B cell (primary cell): Measurements from ENCODE around the gene MORC4. TPM values are rescaled to one million over a fixed set of nuclear protein-coding genes. Genes with fewer than 3 reads are reported as not detected.
"Not testable (repeated sequence)": the region's sequence is repeated elsewhere in the genome, so short reads cannot be mapped to it uniquely, and the experiment has no call there.

ENCODE experiments used
- ATAC-seq: fragments of 200-7000 bp; cut with Tn5 transposase; one replicate; pipeline ENCODE4 v1.10.0; 2021; ENCODE audit warnings: low read depth, mild to moderate bottlenecking, moderate number of reproducible peaks, moderate library complexity
- CTCF ChIA-PET: fragments of 350-600 bp; sonication (Branson Sonifier 250); formaldehyde crosslinking; loops from one replicate; lab custom pipeline; 2021; ENCODE audit warnings: antibody characterized with exemption, inconsistent platforms; lab: Charles Lee
- POLR2A ChIA-PET: fragments of 350-600 bp; sonication (Branson Sonifier 250); formaldehyde crosslinking; loops from one replicate; lab custom pipeline; 2021; ENCODE audit warnings: antibody characterized with exemption; lab: Charles Lee
- DNase-seq: peaks from one replicate; pipeline ENCODE4 v3.0.0; 2013
- H2AFZ ChIP-seq: 2 replicates; pipeline ENCODE4 v1.6.1; 2012; ENCODE audit warnings: mild to moderate bottlenecking, low read depth, low read length; ENCODE audit not compliant: insufficient read depth, poor library complexity, severe bottlenecking
- H3K27ac ChIP-seq, 2 donors: 1 replicate in 1 of 2; 2 replicates in 1 of 2; pipeline ENCODE4 v1.5.1; 2012 to 2013; ENCODE audit warnings: low read length in 2 of 2, mild to moderate bottlenecking in 2 of 2, moderate library complexity in 1 of 2
- H3K27me3 ChIP-seq, 4 experiments: fragments of 200-600 bp in 1 of 4; sonication (generic) in 1 of 4; replicated peaks in 1 of 4; 1 replicate in 2 of 4; 2 replicates in 2 of 4; pipeline versions ENCODE4 v1.6.1 to v1.7.0; 2013 to 2016; ENCODE audit warnings: low read length in 3 of 4, mild to moderate bottlenecking in 2 of 4, mixed read lengths in 1 of 4, moderate library complexity in 1 of 4; ENCODE audit not compliant: insufficient read depth in 4 of 4, control insufficient read depth in 3 of 4; ENCODE audit errors: control extremely low read depth in 1 of 4
- H3K36me3 ChIP-seq, 2 experiments: replicated peaks in 1 of 2; 1 replicate in 1 of 2; 2 replicates in 1 of 2; pipeline versions ENCODE4 v1.6.1 to v1.7.1; 2013; ENCODE audit warnings: low read length in 1 of 2; ENCODE audit not compliant: insufficient read depth in 2 of 2, control insufficient read depth in 1 of 2; ENCODE audit errors: control extremely low read depth in 1 of 2, extremely low read depth in 1 of 2
- H3K4me1 ChIP-seq, 2 donors: fragments of 200-600 bp in 1 of 2; sonication (generic) in 1 of 2; 1 replicate in 1 of 2; 2 replicates in 1 of 2; pipeline versions ENCODE4 v1.5.1 to v1.6.1; 2013 to 2017; ENCODE audit warnings: low read length in 2 of 2; ENCODE audit not compliant: control insufficient read depth in 2 of 2, insufficient read depth in 2 of 2
- H3K4me2 ChIP-seq: replicated peaks from 2 replicates; pipeline ENCODE3; 2012; ENCODE audit warnings: mild to moderate bottlenecking, low read depth, low read length; ENCODE audit not compliant: poor library complexity, severe bottlenecking
- H3K4me3 ChIP-seq, 5 experiments: fragments of 200-600 bp in 1 of 5; sonication (generic) in 1 of 5; 1 replicate in 3 of 5; 2 replicates in 2 of 5; pipeline versions ENCODE4 v1.5.1 to v1.7.0; 2011 to 2016; ENCODE audit warnings: low read length in 4 of 5, mild to moderate bottlenecking in 4 of 5, low read depth in 2 of 5, control low read depth in 1 of 5, moderate library complexity in 1 of 5; ENCODE audit not compliant: insufficient read depth in 1 of 5; ENCODE audit errors: control extremely low read depth in 1 of 5, extremely low read depth in 1 of 5
- H3K79me2 ChIP-seq: fragments of 200-600 bp; sonication (generic); one replicate; pipeline ENCODE4 v1.6.0; 2016; ENCODE audit warnings: low read length; ENCODE audit not compliant: control insufficient read depth, insufficient read depth
- H3K9ac ChIP-seq: fragments of 200-600 bp; sonication (generic); 2 replicates; pipeline ENCODE4 v1.6.1; 2017; ENCODE audit warnings: mild to moderate bottlenecking, low read length, moderate library complexity
- H3K9me3 ChIP-seq, 3 donors: one replicate each; pipeline versions ENCODE4 v1.6.1 to v1.7.1; 2013; ENCODE audit warnings: low read length in 2 of 3; ENCODE audit not compliant: control insufficient read depth in 2 of 3, insufficient read depth in 1 of 3; ENCODE audit errors: control extremely low read depth in 1 of 3
- H4K20me1 ChIP-seq: 2 replicates; pipeline ENCODE4 v1.6.0; 2012; ENCODE audit warnings: mild to moderate bottlenecking, low read length; ENCODE audit not compliant: insufficient read depth, control insufficient read depth, poor library complexity, severe bottlenecking
- H3K27ac Mint-ChIP-seq: one replicate; pipeline ENCODE4 v1.8.0; 2021; ENCODE audit warnings: mixed read lengths
- H3K27me3 Mint-ChIP-seq: one replicate; pipeline ENCODE4 v1.8.0; 2021; ENCODE audit warnings: mixed read lengths
- H3K4me1 Mint-ChIP-seq: one replicate; pipeline ENCODE4 v1.8.0; 2021; ENCODE audit warnings: mixed read lengths
- H3K4me3 Mint-ChIP-seq: one replicate; pipeline ENCODE4 v1.8.0; 2021; ENCODE audit warnings: mixed read lengths
- H3K9me3 Mint-ChIP-seq: one replicate; pipeline ENCODE4 v1.8.0; 2022; ENCODE audit warnings: mixed read lengths; ENCODE audit not compliant: insufficient read depth
- CTCF ChIP-seq: fragments of 200-600 bp; IDR thresholded peaks from one replicate; pipeline ENCODE4 v1.8.0; 2022; ENCODE audit warnings: antibody characterized with exemption, mild to moderate bottlenecking
- EZH2 ChIP-seq: IDR thresholded peaks from 2 replicates; pipeline ENCODE4 v1.6.1; 2012; ENCODE audit warnings: borderline replicate concordance, low read depth, mild to moderate bottlenecking, moderate library complexity, low read length; ENCODE audit not compliant: insufficient read depth, poor library complexity, severe bottlenecking
- WGBS: methylation state at CpG from one replicate; pipeline ENCODE4 v1.1.5; 2013; ENCODE audit warnings: missing lambda C conversion rate; ENCODE audit not compliant: insufficient coverage; 5-methylcytosine and 5-hydroxymethylcytosine counted together
- intact Hi-C: fragments of 100-400 bp; cut with micrococcal nuclease; formaldehyde crosslinking; loops from one replicate; pipeline ENCODE4 v1.10.0; 2022
- polyA plus RNA-seq: library from polyadenylated mRNA; depleted of rRNA; stranded (reverse); fragments of >200 nt; gene quantifications from 2 replicates; pipeline ENCODE4 v1.2.3, GENCODE V29; 2012
- total RNA-seq, 2 donors: library from RNA; stranded (reverse); fragments of 120-200 nt in 1 of 2; gene quantifications; 1 replicate in 1 of 2; 2 replicates in 1 of 2; pipeline versions ENCODE4 v1.2.3 to v1.2.4, GENCODE V29; 2013 to 2022

Gene MORC4
- total and polyA plus RNA-seq, 2 donors (not counting 1 experiment from before 2014, with no cell fraction given) = 1.1 to 6.3 TPM

DNA sequence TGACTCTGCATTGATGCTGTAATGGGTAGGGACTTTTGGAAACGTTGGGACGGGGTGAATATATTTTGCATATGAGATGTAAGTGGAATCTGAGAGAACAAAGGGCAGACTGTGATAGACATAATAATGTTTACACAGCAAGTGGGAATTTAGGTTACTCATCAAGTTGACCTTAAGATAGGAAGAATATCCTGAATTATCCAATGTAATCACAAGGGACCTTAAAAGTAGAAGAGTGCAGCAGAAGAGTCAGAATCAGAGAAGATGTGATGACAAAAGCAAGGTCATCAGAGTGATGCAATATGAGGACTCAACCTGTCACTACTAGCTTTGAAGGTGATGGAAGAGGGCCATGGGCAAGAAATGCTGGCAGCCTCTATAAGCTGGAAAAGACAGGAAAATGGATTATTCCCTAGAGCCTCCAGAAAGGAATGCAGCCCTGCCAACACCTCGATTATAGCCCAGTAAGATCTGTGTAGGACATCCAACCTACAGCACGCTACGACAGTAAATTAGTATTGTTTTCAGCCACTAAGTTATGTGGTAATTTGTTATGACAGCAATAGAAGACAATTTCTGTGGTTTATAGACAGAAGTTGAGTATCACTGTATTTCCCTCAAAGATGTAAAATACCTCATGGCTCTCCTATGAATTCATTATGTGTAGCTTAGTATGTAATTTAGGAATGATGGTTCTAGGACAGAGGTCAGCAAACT is 26.4 kb downstream of the MORC4 start:
- H3K27me3 ChIP-seq = no peaks in the 10 kb centered on the region
- no peaks in the 10 kb centered on the region for H3K4me1 ChIP-seq
- H3K4me3 Mint-ChIP-seq = no peak overlapping the region
- H2AFZ ChIP-seq = no peak overlapping the region
- H4K20me1 ChIP-seq = no peaks in the 10 kb centered on the region
- TF ChIP-seq CTCF = no peak
- no peak for TF ChIP-seq EZH2
- no peak for DNase-seq
- H3K4me1 Mint-ChIP-seq = no peaks in the 10 kb centered on the region
- no peak overlapping the region for H3K9ac ChIP-seq
- no peaks in the 10 kb centered on the region for H3K36me3 ChIP-seq
- no peak overlapping the region for H3K4me2 ChIP-seq
- no peaks in the 10 kb centered on the region for H3K27me3 Mint-ChIP-seq
- intact Hi-C loops = no loop called here
- H3K9me3 Mint-ChIP-seq = no peaks in the 10 kb centered on the region
- H3K9me3 ChIP-seq = no peaks in the 10 kb centered on the region
- no peak overlapping the region for H3K27ac ChIP-seq
- ChIA-PET CTCF (no interaction called here), POLR2A (no interaction called here)
- WGBS = 100% methylated on average over 1 of the region's 5 CpGs
- no peaks in the 10 kb centered on the region for H3K79me2 ChIP-seq
- no peak overlapping the region for H3K27ac Mint-ChIP-seq
- H3K4me3 ChIP-seq = no peak overlapping the region
- no peak for ATAC-seq

- H3K4me2 ChIP-seq = no peak overlapping the region
- no peaks in the 10 kb centered on the region for H3K36me3 ChIP-seq
- ATAC-seq = no peak
- no peak overlapping the region for H3K4me3 Mint-ChIP-seq
- TF ChIP-seq EZH2 = no peak
- no peak for TF ChIP-seq CTCF
- no peaks in the 10 kb centered on the region for H3K79me2 ChIP-seq
- no peaks in the 10 kb centered on the region for H3K4me1 ChIP-seq
- ChIA-PET POLR2A (no interaction called here), CTCF (no interaction called here)
- no peak overlapping the region for H3K27ac Mint-ChIP-seq
- H3K4me3 ChIP-seq = no peak overlapping the region
- no peaks in the 10 kb centered on the region for H3K27me3 ChIP-seq
- no peak overlapping the region for H3K9ac ChIP-seq
- no peaks in the 10 kb centered on the region for H3K9me3 Mint-ChIP-seq
- no peaks in the 10 kb centered on the region for H3K27me3 Mint-ChIP-seq
- no peak for DNase-seq
- no peaks in the 10 kb centered on the region for H3K9me3 ChIP-seq
- H2AFZ ChIP-seq = no peak overlapping the region
- no peak overlapping the region for H3K27ac ChIP-seq
- no peaks in the 10 kb centered on the region for H4K20me1 ChIP-seq
- no peaks in the 10 kb centered on the region for H3K4me1 Mint-ChIP-seq
- intact Hi-C loops = no loop called here
Observed at GRCh38 chrX:106972896-106973295, 27.1 kb downstream of the MORC4 start.

DNA sequence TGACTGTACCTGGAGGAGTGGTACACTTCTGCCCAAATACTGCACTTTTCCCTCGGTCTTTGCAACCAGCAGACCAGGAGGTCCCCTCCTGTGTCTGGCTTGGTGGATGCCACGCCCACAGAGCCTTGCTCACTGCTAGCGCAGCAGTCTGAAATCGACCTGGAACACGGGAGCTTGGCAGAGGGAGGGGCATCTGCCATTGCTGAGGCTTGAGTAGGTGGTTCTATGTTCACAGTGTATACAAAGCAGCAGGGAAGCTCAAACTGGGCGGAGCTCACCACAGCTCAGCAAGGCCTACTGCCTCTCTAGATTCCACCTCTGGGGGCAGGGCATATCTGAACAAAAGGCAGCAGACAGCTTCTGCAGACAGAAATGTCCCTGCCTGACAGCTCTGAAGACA is 33.5 kb downstream of the MORC4 start:
- H3K9me3 ChIP-seq, H3K9me3 Mint-ChIP-seq, CTCF ChIA-PET, H3K9ac ChIP-seq, POLR2A ChIA-PET, H3K27ac ChIP-seq, H3K4me1 Mint-ChIP-seq, ATAC-seq, DNase-seq, H3K4me1 ChIP-seq, H3K79me2 ChIP-seq, H3K4me2 ChIP-seq, H3K4me3 ChIP-seq, H4K20me1 ChIP-seq, H3K27ac Mint-ChIP-seq, H3K4me3 Mint-ChIP-seq, intact Hi-C loops, H2AFZ ChIP-seq, H3K27me3 Mint-ChIP-seq, H3K27me3 ChIP-seq, H3K36me3 ChIP-seq: not testable (repeated sequence)
- 100% methylated on average over 1 of the region's 6 CpGs for WGBS
